NT2/D1 (cell line): ENCODE data around the gene POU6F2.

ENCODE experiments used
- YY1 ChIP-seq: IDR thresholded peaks from 2 replicates; pipeline ENCODE4 v1.6.1; 2011; ENCODE audit not compliant: insufficient read length, insufficient read depth
- ZNF274 ChIP-seq: IDR thresholded peaks from 2 replicates; pipeline ENCODE4 v1.6.1; 2011; ENCODE audit warnings: mild to moderate bottlenecking, low read depth, low read length

GRCh38 chr7:39091145-39091544, 113.4 kb downstream of the POU6F2 start:
- no peak for TF ChIP-seq YY1
- no peak for TF ChIP-seq ZNF274
